NK-92 treated with Interleukin-12 subunit alpha and Interleukin-12 subunit beta, amount 100 ng/mL, for 24 hours (cell line): Measurements from ENCODE around the gene MCOLN2.
"Not testable (repeated sequence)": the region's sequence is repeated elsewhere in the genome, so short reads cannot be mapped to it uniquely, and the experiment has no call there.

Experiments
- DNase-seq: peaks from one replicate; lab custom pipeline; 2025; lab: John Stamatoyannopoulos, UW

Gene MCOLN2

GRCh38 chr1:84940481-84940880 is 56.4 kb downstream of the MCOLN2 start:
- DNase-seq = no peak

- DNase-seq = no peak
Measured at GRCh38 chr1:84939761-84940160, 57.2 kb downstream of the MCOLN2 start.

GRCh38 chr1:84939151-84939550 is 57.8 kb downstream of the MCOLN2 start:
- DNase-seq = no peak

GRCh38 chr1:84936116-84936810 is 60.6 kb downstream of the MCOLN2 start:
- peak; percentile 11 for DNase-seq

GRCh38 chr1:84933011-84933611 is 63.8 kb downstream of the MCOLN2 start:
- DNase-seq = no peak

GRCh38 chr1:84930831-84931230 is 66.1 kb downstream of the MCOLN2 start:
- no peak for DNase-seq

- no peak for DNase-seq
Measured at GRCh38 chr1:84930329-84930728, 66.6 kb downstream of the MCOLN2 start.

GRCh38 chr1:84929581-84929980 is 67.3 kb downstream of the MCOLN2 start:
- DNase-seq = no peak

GRCh38 chr1:84928979-84929378 is 67.9 kb downstream of the MCOLN2 start:
- no peak for DNase-seq

- DNase-seq = no peak
Measured at GRCh38 chr1:84923317-84923716, 73.6 kb downstream of the MCOLN2 start.

- no peak for DNase-seq
Measured at GRCh38 chr1:84920159-84920558, 76.8 kb downstream of the MCOLN2 start.

GRCh38 chr1:84919461-84919970 is 77.4 kb downstream of the MCOLN2 start:
- DNase-seq = no peak

GRCh38 chr1:84918726-84919336 is 78.1 kb downstream of the MCOLN2 start:
- no peak for DNase-seq

GRCh38 chr1:84916897-84917296 is 80.0 kb downstream of the MCOLN2 start:
- no peak for DNase-seq

GRCh38 chr1:84913555-84913892 is 83.4 kb downstream of the MCOLN2 start:
- DNase-seq = no peak

- DNase-seq = no peak
Measured at GRCh38 chr1:84912726-84913554, 84.0 kb downstream of the MCOLN2 start.

- DNase-seq = not testable (repeated sequence)
Measured at GRCh38 chr1:84908746-84909464, 88.0 kb downstream of the MCOLN2 start.

GRCh38 chr1:84907095-84907827 is 89.7 kb downstream of the MCOLN2 start:
- no peak for DNase-seq

GRCh38 chr1:84902727-84903126 is 94.2 kb downstream of the MCOLN2 start:
- DNase-seq = not testable (repeated sequence)

GRCh38 chr1:84899969-84900368 is 96.9 kb downstream of the MCOLN2 start:
- no peak for DNase-seq

- DNase-seq = no peak
Measured at GRCh38 chr1:84896279-84896678, 100.6 kb downstream of the MCOLN2 start.
